HG02610 (cell line): ENCODE measurements around the gene TP63.

Source experiments
- ATAC-seq: cut with Tn5 transposase; IDR thresholded peaks from one replicate; pipeline ENCODE4 v1.9.1; 2021; ENCODE audit warnings: mild to moderate bottlenecking, moderate library complexity; ENCODE audit not compliant: unreplicated experiment

The TP63 gene

GRCh38 chr3:189772584-189772983 lies 141.4 kb downstream of the TP63 start:
- no peak for ATAC-seq

- ATAC-seq, result no peak
These were observed 141.9 kb downstream of the TP63 start for GRCh38 chr3:189773056-189773455.

GRCh38 chr3:189776149-189776824 lies 145.1 kb downstream of the TP63 start:
- ATAC-seq, result no peak

GRCh38 chr3:189778340-189778950 lies 147.3 kb downstream of the TP63 start:
- no peak for ATAC-seq

- ATAC-seq, result no peak
These were observed 148.0 kb downstream of the TP63 start for GRCh38 chr3:189779166-189779565.

GRCh38 chr3:189780546-189781270 lies 149.5 kb downstream of the TP63 start:
- no peak for ATAC-seq

GRCh38 chr3:189781415-189781814 lies 150.2 kb downstream of the TP63 start:
- no peak for ATAC-seq

- ATAC-seq, result no peak
These were observed 155.4 kb downstream of the TP63 start for GRCh38 chr3:189786479-189787064.

GRCh38 chr3:189787191-189787590 lies 156.0 kb downstream of the TP63 start:
- ATAC-seq, result no peak

- ATAC-seq, result no peak
These were observed 156.4 kb downstream of the TP63 start for GRCh38 chr3:189787632-189788031.

- no peak for ATAC-seq
These were observed 158.2 kb downstream of the TP63 start for GRCh38 chr3:189789432-189789831.

GRCh38 chr3:189790658-189791057 lies 159.5 kb downstream of the TP63 start:
- no peak for ATAC-seq

- no peak for ATAC-seq
These were observed 161.1 kb downstream of the TP63 start for GRCh38 chr3:189792046-189792929.

GRCh38 chr3:189794518-189794917 lies 163.3 kb downstream of the TP63 start:
- ATAC-seq, result no peak

GRCh38 chr3:189797103-189797750 lies 166.0 kb downstream of the TP63 start:
- ATAC-seq, result no peak

- peak; percentile 63 for ATAC-seq
These were observed 168.2 kb downstream of the TP63 start for GRCh38 chr3:189799366-189799765.

- no peak for ATAC-seq
These were observed 169.2 kb downstream of the TP63 start for GRCh38 chr3:189800436-189800835.

- ATAC-seq, result no peak
These were observed 172.1 kb downstream of the TP63 start for GRCh38 chr3:189803254-189803653.

GRCh38 chr3:189805375-189806067 lies 174.3 kb downstream of the TP63 start:
- no peak for ATAC-seq
